IMR-90 (cell line): ENCODE results near the gene CHRNA1.

Experiments used
- CEBPB ChIP-seq: IDR thresholded peaks from 2 replicates; pipeline ENCODE4 v1.6.1; 2012; ENCODE audit warnings: low read depth, low read length, improper control_type of control experiment
- CTCF ChIP-seq: conservative IDR thresholded peaks from 2 replicates; pipeline ENCODE4 v1.5.1; 2012; ENCODE audit warnings: mild to moderate bottlenecking, low read depth, low read length, improper control_type of control experiment
- MXI1 ChIP-seq: IDR thresholded peaks from 2 replicates; pipeline ENCODE4 v1.6.1; 2012; ENCODE audit warnings: low read depth, mild to moderate bottlenecking, low read length, moderate library complexity, borderline replicate concordance
- SMC3 ChIP-seq: fragments of 150-350 bp; IDR thresholded peaks from 2 replicates; pipeline ENCODE4 v1.6.1; 2016; ENCODE audit warnings: low read depth, mild to moderate bottlenecking, antibody characterized with exemption, low read length, moderate library complexity

DNA sequence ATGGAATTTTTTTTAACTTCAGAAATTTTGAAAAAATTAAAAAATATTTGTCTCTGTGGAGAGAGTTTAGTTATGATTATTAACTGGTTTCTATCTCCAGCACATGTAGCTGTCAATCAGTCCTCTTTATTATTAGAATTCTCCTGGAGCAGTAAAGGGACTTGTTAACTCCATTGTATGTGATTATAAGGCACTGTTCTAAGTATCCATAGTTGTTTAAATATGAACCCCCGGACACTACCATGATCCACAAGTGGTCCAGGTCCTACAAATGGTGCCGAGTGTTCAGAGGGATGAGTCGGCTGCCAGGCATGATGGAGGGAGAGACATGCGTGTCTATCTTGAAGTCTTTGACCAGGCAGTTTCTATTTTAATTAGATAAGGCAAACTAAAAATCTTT lies 492 bp downstream of the CHRNA1 start:
- TF ChIP-seq CEBPB (no peak), MXI1 (no peak), CTCF (no peak), SMC3 (no peak)
